ENCODE data around the gene IRAK2.

DNA sequence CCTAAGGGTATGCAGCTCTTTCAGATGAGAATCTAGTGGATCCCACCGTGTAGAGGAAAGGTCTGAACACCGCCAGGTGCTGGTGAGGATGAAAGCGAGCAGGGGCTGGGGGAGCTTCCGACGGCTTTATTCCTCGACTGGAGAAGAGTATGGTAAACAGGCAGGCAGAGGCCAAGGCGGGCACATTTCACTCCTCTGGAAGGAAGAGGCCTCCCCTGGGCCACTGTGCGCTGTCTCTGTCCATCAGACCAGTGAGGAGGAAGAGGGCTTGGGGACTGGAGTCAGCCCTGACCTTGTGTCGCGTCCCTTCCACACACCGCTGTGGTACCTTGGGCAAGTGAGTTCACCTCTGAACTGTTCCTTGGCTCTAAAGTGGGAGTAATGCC lies 123.8 kb downstream of the IRAK2 start:
- TF ChIP-seq, protein P1, sequence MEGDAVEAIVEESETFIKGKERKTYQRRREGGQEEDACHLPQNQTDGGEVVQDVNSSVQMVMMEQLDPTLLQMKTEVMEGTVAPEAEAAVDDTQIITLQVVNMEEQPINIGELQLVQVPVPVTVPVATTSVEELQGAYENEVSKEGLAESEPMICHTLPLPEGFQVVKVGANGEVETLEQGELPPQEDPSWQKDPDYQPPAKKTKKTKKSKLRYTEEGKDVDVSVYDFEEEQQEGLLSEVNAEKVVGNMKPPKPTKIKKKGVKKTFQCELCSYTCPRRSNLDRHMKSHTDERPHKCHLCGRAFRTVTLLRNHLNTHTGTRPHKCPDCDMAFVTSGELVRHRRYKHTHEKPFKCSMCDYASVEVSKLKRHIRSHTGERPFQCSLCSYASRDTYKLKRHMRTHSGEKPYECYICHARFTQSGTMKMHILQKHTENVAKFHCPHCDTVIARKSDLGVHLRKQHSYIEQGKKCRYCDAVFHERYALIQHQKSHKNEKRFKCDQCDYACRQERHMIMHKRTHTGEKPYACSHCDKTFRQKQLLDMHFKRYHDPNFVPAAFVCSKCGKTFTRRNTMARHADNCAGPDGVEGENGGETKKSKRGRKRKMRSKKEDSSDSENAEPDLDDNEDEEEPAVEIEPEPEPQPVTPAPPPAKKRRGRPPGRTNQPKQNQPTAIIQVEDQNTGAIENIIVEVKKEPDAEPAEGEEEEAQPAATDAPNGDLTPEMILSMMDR (IDR thresholded peaks at IDR 0.05): no peak
- no peak for TF ChIP-seq POLR2A (IDR thresholded peaks at IDR 0.05)
